GM23338 (cell line): Measurements from ENCODE around the gene RPN2. TPM values are rescaled to one million over a fixed set of nuclear protein-coding genes. Genes with fewer than 3 reads are reported as not detected.

Experiments
- ATAC-seq: fragments of 200-7000 bp; cut with Tn5 transposase; 3 replicates; pipeline ENCODE4 v1.9.1; 2020
- DNase-seq: peaks from one replicate; pipeline ENCODE4 v3.0.0-alpha.2; 2015; ENCODE audit warnings: low spot score
- H2AFZ ChIP-seq: fragments of 200-600 bp; sonication (generic); 2 replicates; pipeline ENCODE4 v1.8.0; 2016; ENCODE audit warnings: antibody characterized with exemption, mild to moderate bottlenecking, moderate library complexity
- H3F3A ChIP-seq: fragments of 200-600 bp; sonication (generic); replicated peaks from 2 replicates; pipeline ENCODE4 v1.8.0; 2017; ENCODE audit warnings: antibody characterized with exemption, mixed run types, low read depth
- H3K27ac ChIP-seq: fragments of 200-600 bp; sonication (generic); 2 replicates; pipeline ENCODE4 v1.6.1; 2016; ENCODE audit warnings: low read depth
- H3K27me3 ChIP-seq: fragments of 200-600 bp; sonication (generic); 2 replicates; pipeline ENCODE4 v1.8.0; 2016; ENCODE audit warnings: mild to moderate bottlenecking, mixed run types, moderate library complexity; ENCODE audit not compliant: insufficient read depth
- H3K36me3 ChIP-seq: fragments of 200-600 bp; sonication (generic); 2 replicates; pipeline ENCODE4 v1.8.0; 2016; ENCODE audit warnings: mild to moderate bottlenecking; ENCODE audit not compliant: insufficient read depth
- H3K4me1 ChIP-seq: fragments of 200-600 bp; sonication (generic); 2 replicates; pipeline ENCODE4 v1.8.0; 2016; ENCODE audit warnings: mild to moderate bottlenecking, moderate library complexity; ENCODE audit not compliant: insufficient read depth
- H3K4me2 ChIP-seq: fragments of 200-600 bp; sonication (generic); 2 replicates; pipeline ENCODE4 v1.7.1; 2017; ENCODE audit warnings: mixed run types
- H3K4me3 ChIP-seq: fragments of 200-600 bp; sonication (generic); 2 replicates; pipeline ENCODE4 v1.6.1; 2016; ENCODE audit warnings: mixed run types
- H3K79me2 ChIP-seq: fragments of 200-600 bp; sonication (generic); replicated peaks from 2 replicates; pipeline ENCODE4 v1.8.0; 2017; ENCODE audit warnings: mild to moderate bottlenecking; ENCODE audit not compliant: insufficient read depth
- H3K9me2 ChIP-seq: fragments of 200-600 bp; sonication (generic); 2 replicates; pipeline ENCODE4 v1.8.0; 2017; ENCODE audit not compliant: insufficient read depth
- H4K20me1 ChIP-seq: fragments of 200-600 bp; sonication (generic); replicated peaks from 2 replicates; pipeline ENCODE4 v1.8.0; 2017; ENCODE audit warnings: mild to moderate bottlenecking; ENCODE audit not compliant: insufficient read depth
- H3K27ac Mint-ChIP-seq: 2 replicates; pipeline ENCODE4 v1.8.0; 2020; ENCODE audit warnings: inconsistent platforms, mild to moderate bottlenecking, moderate library complexity, mixed read lengths
- H3K27me3 Mint-ChIP-seq: 3 replicates; pipeline ENCODE4 v1.8.0; 2022; ENCODE audit warnings: low read depth, mild to moderate bottlenecking, moderate library complexity, mixed read lengths, inconsistent platforms; ENCODE audit not compliant: insufficient read depth, poor library complexity
- H3K36me3 Mint-ChIP-seq: 3 replicates; pipeline ENCODE4 v1.8.0; 2021; ENCODE audit warnings: low read depth, mild to moderate bottlenecking, inconsistent platforms, moderate library complexity, mixed read lengths
- H3K4me1 Mint-ChIP-seq: 3 replicates; pipeline ENCODE4 v1.8.0; 2020; ENCODE audit warnings: mild to moderate bottlenecking, inconsistent platforms, mixed read lengths
- H3K4me3 Mint-ChIP-seq: 3 replicates; pipeline ENCODE4 v1.8.0; 2021; ENCODE audit warnings: moderate library complexity, mild to moderate bottlenecking, inconsistent platforms, mixed read lengths
- H3K9me3 Mint-ChIP-seq: 3 replicates; pipeline ENCODE4 v1.8.0; 2020; ENCODE audit warnings: moderate library complexity, mild to moderate bottlenecking, inconsistent platforms, mixed read lengths
- ETS1 ChIP-seq: IDR thresholded peaks from 2 replicates; pipeline ENCODE4 v1.6.1; 2016; ENCODE audit warnings: antibody characterized with exemption
- EZH2 ChIP-seq: fragments of 200-600 bp; sonication (generic); IDR thresholded peaks from one replicate; pipeline ENCODE4 v1.8.0; 2017; ENCODE audit warnings: antibody characterized with exemption, mild to moderate bottlenecking, low read depth; ENCODE audit not compliant: unreplicated experiment
- EZH2phosphoT487 ChIP-seq: fragments of 200-600 bp; sonication (generic); IDR thresholded peaks from one replicate; pipeline ENCODE4 v1.8.1; 2018; ENCODE audit warnings: antibody characterized with exemption; ENCODE audit not compliant: unreplicated experiment
- STAT1 ChIP-seq: IDR thresholded peaks from one replicate; pipeline ENCODE4 v1.6.1; 2016; ENCODE audit warnings: antibody characterized with exemption; ENCODE audit not compliant: unreplicated experiment
- ZNF331 ChIP-seq: fragments of 250-450 bp; sonication (Bioruptor Pico); IDR thresholded peaks from 2 replicates; pipeline ENCODE4 v1.5.0; 2020; ENCODE audit warnings: low read depth, mild to moderate bottlenecking, moderate library complexity
- polyA plus RNA-seq: library from polyadenylated mRNA; unstranded; fragments of >200 nt; fragmentation: Nextera tagmentation; extraction: Ambion mirVana; gene quantifications from 2 replicates; pipeline ENCODE4 v1.2.1, GENCODE V29; 2016
- total RNA-seq: library from RNA; depleted of rRNA; stranded (reverse); fragments of >200 nt; shearing (Covaris generic); gene quantifications from 2 replicates; pipeline ENCODE4 v1.2.3, GENCODE V29; 2014
- TF ChIP-seq, protein P1 (sequence below): IDR thresholded peaks from one replicate; pipeline ENCODE4 v1.6.1; 2018; ENCODE audit warnings: antibody characterized with exemption; ENCODE audit not compliant: unreplicated experiment

Gene RPN2
- total and polyA plus RNA-seq, 2 experiments from 2014 or later = 244 to 302 TPM

GRCh38 chr20:37207171-37207570 is 28.0 kb downstream of the RPN2 start:
- Mint-ChIP-seq H3K4me3 (no peak overlapping the region), H3K4me1 (no peaks in the 10 kb centered on the region), H3K27me3 (peaks cover 3% of the 10 kb centered on the region), H3K36me3 (peaks cover 78% of the 10 kb centered on the region), H3K27ac (no peak overlapping the region), H3K9me3 (no peaks in the 10 kb centered on the region)
- Histone ChIP-seq H3K4me2 (no peak overlapping the region), H3K4me1 (no peaks in the 10 kb centered on the region), H4K20me1 (peaks cover 25% of the 10 kb centered on the region), H3F3A (peaks cover 19% of the 10 kb centered on the region; the same call in 1 of the 2 replicates), H3K79me2 (peaks cover 21% of the 10 kb centered on the region), H3K27ac (no peak overlapping the region), H3K36me3 (peaks cover 73% of the 10 kb centered on the region), H3K9me2 (no peaks in the 10 kb centered on the region), H3K4me3 (no peak overlapping the region), H3K27me3 (no peaks in the 10 kb centered on the region), H2AFZ (no peak overlapping the region)
- DNase-seq (no peak), ATAC-seq (no peak)
- TF ChIP-seq EZH2phosphoT487 = no peak
- no peak for TF ChIP-seq STAT1
- no peak for TF ChIP-seq EZH2
- TF ChIP-seq, protein P1, sequence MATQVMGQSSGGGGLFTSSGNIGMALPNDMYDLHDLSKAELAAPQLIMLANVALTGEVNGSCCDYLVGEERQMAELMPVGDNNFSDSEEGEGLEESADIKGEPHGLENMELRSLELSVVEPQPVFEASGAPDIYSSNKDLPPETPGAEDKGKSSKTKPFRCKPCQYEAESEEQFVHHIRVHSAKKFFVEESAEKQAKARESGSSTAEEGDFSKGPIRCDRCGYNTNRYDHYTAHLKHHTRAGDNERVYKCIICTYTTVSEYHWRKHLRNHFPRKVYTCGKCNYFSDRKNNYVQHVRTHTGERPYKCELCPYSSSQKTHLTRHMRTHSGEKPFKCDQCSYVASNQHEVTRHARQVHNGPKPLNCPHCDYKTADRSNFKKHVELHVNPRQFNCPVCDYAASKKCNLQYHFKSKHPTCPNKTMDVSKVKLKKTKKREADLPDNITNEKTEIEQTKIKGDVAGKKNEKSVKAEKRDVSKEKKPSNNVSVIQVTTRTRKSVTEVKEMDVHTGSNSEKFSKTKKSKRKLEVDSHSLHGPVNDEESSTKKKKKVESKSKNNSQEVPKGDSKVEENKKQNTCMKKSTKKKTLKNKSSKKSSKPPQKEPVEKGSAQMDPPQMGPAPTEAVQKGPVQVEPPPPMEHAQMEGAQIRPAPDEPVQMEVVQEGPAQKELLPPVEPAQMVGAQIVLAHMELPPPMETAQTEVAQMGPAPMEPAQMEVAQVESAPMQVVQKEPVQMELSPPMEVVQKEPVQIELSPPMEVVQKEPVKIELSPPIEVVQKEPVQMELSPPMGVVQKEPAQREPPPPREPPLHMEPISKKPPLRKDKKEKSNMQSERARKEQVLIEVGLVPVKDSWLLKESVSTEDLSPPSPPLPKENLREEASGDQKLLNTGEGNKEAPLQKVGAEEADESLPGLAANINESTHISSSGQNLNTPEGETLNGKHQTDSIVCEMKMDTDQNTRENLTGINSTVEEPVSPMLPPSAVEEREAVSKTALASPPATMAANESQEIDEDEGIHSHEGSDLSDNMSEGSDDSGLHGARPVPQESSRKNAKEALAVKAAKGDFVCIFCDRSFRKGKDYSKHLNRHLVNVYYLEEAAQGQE = no peak

DNA sequence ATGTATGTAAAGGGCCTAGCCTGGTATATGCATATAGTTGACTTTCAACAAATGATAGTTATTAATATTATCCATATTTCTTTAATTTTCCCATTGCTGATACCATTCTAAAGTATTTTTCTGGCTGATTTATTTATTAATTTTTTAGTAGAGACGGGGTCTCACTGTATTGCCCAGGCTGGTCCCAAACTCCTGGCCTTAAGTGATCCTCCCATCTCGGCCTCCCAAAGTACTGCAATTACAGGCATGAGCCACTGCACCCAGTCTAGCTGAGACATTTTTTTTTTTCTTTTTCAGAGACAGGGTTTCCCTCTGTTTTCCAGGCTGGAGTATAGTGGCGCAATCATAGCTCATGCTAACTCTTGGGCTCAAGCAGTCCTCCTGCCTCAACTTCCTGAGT is 30.1 kb downstream of the RPN2 start:
- peaks cover 24% of the 10 kb centered on the region; the same call in 1 of the 2 replicates for H3F3A ChIP-seq
- Mint-ChIP-seq H3K4me1 (no peaks in the 10 kb centered on the region), H3K27me3 (peaks cover 3% of the 10 kb centered on the region), H3K9me3 (no peaks in the 10 kb centered on the region), H3K36me3 (peaks cover 81% of the 10 kb centered on the region), H3K27ac (no peak overlapping the region), H3K4me3 (no peak overlapping the region)
- no peaks in the 10 kb centered on the region for H3K9me2 ChIP-seq
- peaks cover 4% of the 10 kb centered on the region; the same call in 1 of the 2 replicates for H3K79me2 ChIP-seq
- TF ChIP-seq ETS1 (no peak), ZNF331 (CRISPR knock-in tag) (no peak)
- no peak overlapping the region for H2AFZ ChIP-seq
- no peak for DNase-seq
- H3K27me3 ChIP-seq = no peaks in the 10 kb centered on the region
- H4K20me1 ChIP-seq = peaks cover 17% of the 10 kb centered on the region
- peaks cover 84% of the 10 kb centered on the region for H3K36me3 ChIP-seq
- H3K4me1 ChIP-seq = no peaks in the 10 kb centered on the region
- no peak for ATAC-seq
- H3K27ac ChIP-seq = no peak overlapping the region
- H3K4me3 ChIP-seq = no peak overlapping the region
- no peak overlapping the region for H3K4me2 ChIP-seq
